SK-N-SH treated with all-trans-retinoic acid at 6 μM for 48 hours (cell line): ENCODE results near the gene PEX11G.

Source experiments
- ARNTL ChIP-seq: fragments of 450-650 bp; formaldehyde crosslinking; IDR thresholded peaks from 2 replicates; pipeline ENCODE4 v1.5.0; 2020; ENCODE audit warnings: low read depth, mild to moderate bottlenecking, moderate library complexity, borderline replicate concordance
- BACH2 ChIP-seq: fragments of 250-450 bp; sonication (Bioruptor Pico); IDR thresholded peaks from 2 replicates; pipeline ENCODE4 v1.9.0; 2021; ENCODE audit warnings: mild to moderate bottlenecking, borderline replicate concordance
- ISL1 ChIP-seq: fragments of 250-450 bp; sonication (Bioruptor Pico); IDR thresholded peaks from 2 replicates; pipeline ENCODE4 v2.1.2; 2022; ENCODE audit warnings: mild to moderate bottlenecking, moderate library complexity
- PATZ1 ChIP-seq: fragments of 250-450 bp; sonication (Bioruptor Pico); IDR thresholded peaks from 2 replicates; pipeline ENCODE4 v1.8.0; 2020; ENCODE audit warnings: mild to moderate bottlenecking, moderate library complexity, borderline replicate concordance
- PPARA ChIP-seq: fragments of 250-450 bp; sonication (Bioruptor Pico); IDR thresholded peaks from 2 replicates; pipeline ENCODE4 v1.5.0; 2020; ENCODE audit warnings: mild to moderate bottlenecking, borderline replicate concordance
- RARB ChIP-seq: fragments of 250-450 bp; sonication (Bioruptor Pico); IDR thresholded peaks from 2 replicates; pipeline ENCODE4 v1.8.0; 2021; ENCODE audit warnings: mild to moderate bottlenecking, moderate library complexity
- SNAI2 ChIP-seq: fragments of 250-450 bp; sonication (Bioruptor Pico); IDR thresholded peaks from 2 replicates; pipeline ENCODE4 v1.5.0; 2020; ENCODE audit warnings: mild to moderate bottlenecking, moderate library complexity
- TCF4 ChIP-seq: fragments of 250-450 bp; sonication (Bioruptor Pico); IDR thresholded peaks from 2 replicates; pipeline ENCODE4 v1.8.0; 2021; ENCODE audit warnings: mild to moderate bottlenecking, moderate library complexity, borderline replicate concordance
- TSHZ2 ChIP-seq: fragments of 250-450 bp; sonication (Bioruptor Pico); IDR thresholded peaks from 2 replicates; pipeline ENCODE4 v1.5.0; 2020; ENCODE audit warnings: mild to moderate bottlenecking, moderate library complexity
- ZC3H10 ChIP-seq: fragments of 250-450 bp; sonication (Bioruptor Pico); IDR thresholded peaks from 2 replicates; pipeline ENCODE4 v1.5.1; 2021; ENCODE audit warnings: mild to moderate bottlenecking, moderate library complexity
- ZFP3 ChIP-seq: fragments of 250-450 bp; sonication (Bioruptor Pico); IDR thresholded peaks from 2 replicates; pipeline ENCODE4 v1.5.0; 2020; ENCODE audit warnings: mild to moderate bottlenecking, moderate library complexity
- ZFP30 ChIP-seq: fragments of 450-650 bp; formaldehyde crosslinking; IDR thresholded peaks from 2 replicates; pipeline ENCODE4 v1.5.0; 2022; ENCODE audit warnings: mild to moderate bottlenecking, moderate library complexity
- ZNF565 ChIP-seq: fragments of 450-650 bp; formaldehyde crosslinking; conservative IDR thresholded peaks from 2 replicates; pipeline ENCODE4 v1.5.0; 2020; ENCODE audit warnings: low read depth, mild to moderate bottlenecking, moderate library complexity
- ZNF8 ChIP-seq: fragments of 450-650 bp; formaldehyde crosslinking; IDR thresholded peaks from 2 replicates; pipeline ENCODE4 v1.5.0; 2020; ENCODE audit warnings: mild to moderate bottlenecking, moderate library complexity

- TF ChIP-seq ZC3H10 (CRISPR knock-in tag) (no peak), ZFP30 (CRISPR knock-in tag) (no peak), PATZ1 (CRISPR knock-in tag) (no peak), TSHZ2 (no peak), ARNTL (CRISPR knock-in tag) (no peak), RARB (CRISPR knock-in tag) (no peak), PPARA (no peak), TCF4 (no peak), BACH2 (CRISPR knock-in tag) (no peak), SNAI2 (CRISPR knock-in tag) (no peak), ZFP3 (CRISPR knock-in tag) (no peak), ISL1 (CRISPR knock-in tag) (no peak), ZNF8 (CRISPR knock-in tag) (no peak), ZNF565 (no peak)
Measured at GRCh38 chr19:7528522-7529245, 39.8 kb upstream of the PEX11G start.
